ENCODE measurements around the gene GLCE. TPM values are rescaled to one million over a fixed set of nuclear protein-coding genes. Genes with fewer than 3 reads are reported as not detected.

The GLCE gene
- total and polyA plus RNA-seq, 9 of the 15 experiments (the other 6 are each of a cell fraction or from before 2014, with no cell fraction given), result 4.6 to 12.3 (median 10.6) TPM

DNA sequence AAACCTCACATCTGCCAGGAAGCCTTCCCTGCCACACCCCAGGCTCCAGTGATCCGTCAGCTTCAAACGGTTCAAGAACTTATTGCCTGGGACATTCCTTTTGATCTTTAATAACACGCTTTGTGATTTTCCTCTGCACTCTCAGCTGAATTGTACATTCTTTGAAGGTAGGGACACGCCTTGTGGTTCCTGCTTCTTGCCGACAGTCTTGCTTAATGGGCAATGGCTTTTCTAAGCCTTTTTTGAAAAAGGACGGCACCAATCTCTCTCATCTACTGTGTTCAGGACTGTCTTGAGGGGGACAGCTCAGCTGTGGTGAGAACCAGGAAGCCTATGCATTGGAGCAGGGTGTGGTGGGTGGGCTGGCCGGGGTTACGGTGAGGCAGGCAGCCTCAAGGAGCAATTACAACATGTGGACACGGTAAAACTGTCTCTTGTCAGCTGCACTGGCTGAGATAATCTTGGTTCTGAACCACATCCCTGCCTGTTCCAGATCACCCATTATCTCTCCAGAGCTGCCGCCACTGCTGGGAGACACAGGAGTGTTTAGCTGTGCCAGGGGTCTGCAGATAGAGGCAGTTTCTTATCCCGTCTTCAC lies 46.0 kb upstream of the GLCE start (continued):
- TF ChIP-seq PHB2 (IDR thresholded peaks at IDR 0.05; ENCODE audit: low read depth), result no peak
- TF ChIP-seq MCM2 (IDR thresholded peaks at IDR 0.05; ENCODE audit: low read depth), result no peak
- TF ChIP-seq, protein P1, sequence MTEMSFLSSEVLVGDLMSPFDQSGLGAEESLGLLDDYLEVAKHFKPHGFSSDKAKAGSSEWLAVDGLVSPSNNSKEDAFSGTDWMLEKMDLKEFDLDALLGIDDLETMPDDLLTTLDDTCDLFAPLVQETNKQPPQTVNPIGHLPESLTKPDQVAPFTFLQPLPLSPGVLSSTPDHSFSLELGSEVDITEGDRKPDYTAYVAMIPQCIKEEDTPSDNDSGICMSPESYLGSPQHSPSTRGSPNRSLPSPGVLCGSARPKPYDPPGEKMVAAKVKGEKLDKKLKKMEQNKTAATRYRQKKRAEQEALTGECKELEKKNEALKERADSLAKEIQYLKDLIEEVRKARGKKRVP (CRISPR knock-in tag; IDR thresholded peaks at IDR 0.05), result peak; percentile 47; the same call in 1 of the 2 replicates
- TF ChIP-seq CHD4 (IDR thresholded peaks at IDR 0.05; ENCODE audit: insufficient read depth, insufficient replicate concordance, low read depth, low read length, poor library complexity, severe bottlenecking), result no peak
- TF ChIP-seq, protein P2, sequence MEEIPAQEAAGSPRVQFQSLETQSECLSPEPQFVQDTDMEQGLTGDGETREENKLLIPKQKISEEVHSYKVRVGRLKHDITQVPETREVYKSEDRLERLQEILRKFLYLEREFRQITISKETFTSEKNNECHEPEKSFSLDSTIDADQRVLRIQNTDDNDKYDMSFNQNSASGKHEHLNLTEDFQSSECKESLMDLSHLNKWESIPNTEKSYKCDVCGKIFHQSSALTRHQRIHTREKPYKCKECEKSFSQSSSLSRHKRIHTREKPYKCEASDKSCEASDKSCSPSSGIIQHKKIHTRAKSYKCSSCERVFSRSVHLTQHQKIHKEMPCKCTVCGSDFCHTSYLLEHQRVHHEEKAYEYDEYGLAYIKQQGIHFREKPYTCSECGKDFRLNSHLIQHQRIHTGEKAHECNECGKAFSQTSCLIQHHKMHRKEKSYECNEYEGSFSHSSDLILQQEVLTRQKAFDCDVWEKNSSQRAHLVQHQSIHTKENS (CRISPR knock-in tag; IDR thresholded peaks at IDR 0.05), result no peak
- no peak for TF ChIP-seq MBD2 (IDR thresholded peaks at IDR 0.05; ENCODE audit: borderline replicate concordance, low read depth)
- TF ChIP-seq, protein P3, sequence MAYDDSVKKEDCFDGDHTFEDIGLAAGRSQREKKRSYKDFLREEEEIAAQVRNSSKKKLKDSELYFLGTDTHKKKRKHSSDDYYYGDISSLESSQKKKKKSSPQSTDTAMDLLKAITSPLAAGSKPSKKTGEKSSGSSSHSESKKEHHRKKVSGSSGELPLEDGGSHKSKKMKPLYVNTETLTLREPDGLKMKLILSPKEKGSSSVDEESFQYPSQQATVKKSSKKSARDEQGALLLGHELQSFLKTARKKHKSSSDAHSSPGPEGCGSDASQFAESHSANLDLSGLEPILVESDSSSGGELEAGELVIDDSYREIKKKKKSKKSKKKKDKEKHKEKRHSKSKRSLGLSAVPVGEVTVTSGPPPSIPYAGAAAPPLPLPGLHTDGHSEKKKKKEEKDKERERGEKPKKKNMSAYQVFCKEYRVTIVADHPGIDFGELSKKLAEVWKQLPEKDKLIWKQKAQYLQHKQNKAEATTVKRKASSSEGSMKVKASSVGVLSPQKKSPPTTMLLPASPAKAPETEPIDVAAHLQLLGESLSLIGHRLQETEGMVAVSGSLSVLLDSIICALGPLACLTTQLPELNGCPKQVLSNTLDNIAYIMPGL (CRISPR knock-in tag; IDR thresholded peaks at IDR 0.05), result no peak
- TF ChIP-seq, protein P4, sequence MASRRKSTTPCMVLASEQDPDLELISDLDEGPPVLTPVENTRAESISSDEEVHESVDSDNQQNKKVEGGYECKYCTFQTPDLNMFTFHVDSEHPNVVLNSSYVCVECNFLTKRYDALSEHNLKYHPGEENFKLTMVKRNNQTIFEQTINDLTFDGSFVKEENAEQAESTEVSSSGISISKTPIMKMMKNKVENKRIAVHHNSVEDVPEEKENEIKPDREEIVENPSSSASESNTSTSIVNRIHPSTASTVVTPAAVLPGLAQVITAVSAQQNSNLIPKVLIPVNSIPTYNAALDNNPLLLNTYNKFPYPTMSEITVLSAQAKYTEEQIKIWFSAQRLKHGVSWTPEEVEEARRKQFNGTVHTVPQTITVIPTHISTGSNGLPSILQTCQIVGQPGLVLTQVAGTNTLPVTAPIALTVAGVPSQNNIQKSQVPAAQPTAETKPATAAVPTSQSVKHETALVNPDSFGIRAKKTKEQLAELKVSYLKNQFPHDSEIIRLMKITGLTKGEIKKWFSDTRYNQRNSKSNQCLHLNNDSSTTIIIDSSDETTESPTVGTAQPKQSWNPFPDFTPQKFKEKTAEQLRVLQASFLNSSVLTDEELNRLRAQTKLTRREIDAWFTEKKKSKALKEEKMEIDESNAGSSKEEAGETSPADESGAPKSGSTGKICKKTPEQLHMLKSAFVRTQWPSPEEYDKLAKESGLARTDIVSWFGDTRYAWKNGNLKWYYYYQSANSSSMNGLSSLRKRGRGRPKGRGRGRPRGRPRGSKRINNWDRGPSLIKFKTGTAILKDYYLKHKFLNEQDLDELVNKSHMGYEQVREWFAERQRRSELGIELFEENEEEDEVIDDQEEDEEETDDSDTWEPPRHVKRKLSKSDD (conservative IDR thresholded peaks at IDR 0.05; ENCODE audit: low read length), result no peak
- no peak for TF ChIP-seq ETV1 (tag; conservative IDR thresholded peaks at IDR 0.05; ENCODE audit: low read depth)
- TF ChIP-seq ZNF561 (CRISPR knock-in tag; conservative IDR thresholded peaks at IDR 0.05), result no peak
- no peak for TF ChIP-seq SREBF1 (IDR thresholded peaks at IDR 0.05; ENCODE audit: borderline replicate concordance, low read depth, low read length)
- TF ChIP-seq ZNF76 (CRISPR knock-in tag; IDR thresholded peaks at IDR 0.05; ENCODE audit: borderline replicate concordance), result no peak
- TF ChIP-seq CBX1 (IDR thresholded peaks at IDR 0.05; ENCODE audit: low read depth), result no peak
- TF ChIP-seq, protein P5, sequence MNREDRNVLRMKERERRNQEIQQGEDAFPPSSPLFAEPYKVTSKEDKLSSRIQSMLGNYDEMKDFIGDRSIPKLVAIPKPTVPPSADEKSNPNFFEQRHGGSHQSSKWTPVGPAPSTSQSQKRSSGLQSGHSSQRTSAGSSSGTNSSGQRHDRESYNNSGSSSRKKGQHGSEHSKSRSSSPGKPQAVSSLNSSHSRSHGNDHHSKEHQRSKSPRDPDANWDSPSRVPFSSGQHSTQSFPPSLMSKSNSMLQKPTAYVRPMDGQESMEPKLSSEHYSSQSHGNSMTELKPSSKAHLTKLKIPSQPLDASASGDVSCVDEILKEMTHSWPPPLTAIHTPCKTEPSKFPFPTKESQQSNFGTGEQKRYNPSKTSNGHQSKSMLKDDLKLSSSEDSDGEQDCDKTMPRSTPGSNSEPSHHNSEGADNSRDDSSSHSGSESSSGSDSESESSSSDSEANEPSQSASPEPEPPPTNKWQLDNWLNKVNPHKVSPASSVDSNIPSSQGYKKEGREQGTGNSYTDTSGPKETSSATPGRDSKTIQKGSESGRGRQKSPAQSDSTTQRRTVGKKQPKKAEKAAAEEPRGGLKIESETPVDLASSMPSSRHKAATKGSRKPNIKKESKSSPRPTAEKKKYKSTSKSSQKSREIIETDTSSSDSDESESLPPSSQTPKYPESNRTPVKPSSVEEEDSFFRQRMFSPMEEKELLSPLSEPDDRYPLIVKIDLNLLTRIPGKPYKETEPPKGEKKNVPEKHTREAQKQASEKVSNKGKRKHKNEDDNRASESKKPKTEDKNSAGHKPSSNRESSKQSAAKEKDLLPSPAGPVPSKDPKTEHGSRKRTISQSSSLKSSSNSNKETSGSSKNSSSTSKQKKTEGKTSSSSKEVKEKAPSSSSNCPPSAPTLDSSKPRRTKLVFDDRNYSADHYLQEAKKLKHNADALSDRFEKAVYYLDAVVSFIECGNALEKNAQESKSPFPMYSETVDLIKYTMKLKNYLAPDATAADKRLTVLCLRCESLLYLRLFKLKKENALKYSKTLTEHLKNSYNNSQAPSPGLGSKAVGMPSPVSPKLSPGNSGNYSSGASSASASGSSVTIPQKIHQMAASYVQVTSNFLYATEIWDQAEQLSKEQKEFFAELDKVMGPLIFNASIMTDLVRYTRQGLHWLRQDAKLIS (CRISPR knock-in tag; IDR thresholded peaks at IDR 0.05), result no peak
- TF ChIP-seq FOS (IDR thresholded peaks at IDR 0.05; ENCODE audit: extremely low read depth, insufficient read length), result no peak
